ENCODE results near the gene WNK4. TPM values are rescaled to one million over a fixed set of nuclear protein-coding genes. Genes with fewer than 3 reads are reported as not detected.

WNK4 gene
- total RNA-seq, 4 donors from 2014 or later = 0.50 to 3.9 (median 1.4) TPM

DNA sequence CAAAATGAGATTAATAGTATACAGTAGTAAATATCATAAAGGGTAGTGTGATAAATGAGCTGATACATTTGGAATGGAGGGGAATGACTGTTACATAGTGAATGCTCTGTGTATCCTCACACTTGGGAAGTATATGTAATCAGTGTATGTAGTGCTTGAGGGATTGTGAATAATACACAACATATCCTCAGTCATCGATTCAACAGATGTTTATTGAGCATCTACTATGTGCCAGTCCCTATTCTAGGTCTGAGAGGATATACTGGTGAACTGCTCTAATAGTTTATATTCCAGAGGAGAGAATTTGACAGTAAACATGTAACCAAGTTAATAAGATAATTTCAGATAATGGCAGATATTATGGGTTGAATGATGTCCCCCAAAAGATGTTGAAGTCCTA lies 47.1 kb downstream of the WNK4 start:
- ATAC-seq (ENCODE audit: low FRiP score) = no peak
- TF ChIP-seq, protein P1, sequence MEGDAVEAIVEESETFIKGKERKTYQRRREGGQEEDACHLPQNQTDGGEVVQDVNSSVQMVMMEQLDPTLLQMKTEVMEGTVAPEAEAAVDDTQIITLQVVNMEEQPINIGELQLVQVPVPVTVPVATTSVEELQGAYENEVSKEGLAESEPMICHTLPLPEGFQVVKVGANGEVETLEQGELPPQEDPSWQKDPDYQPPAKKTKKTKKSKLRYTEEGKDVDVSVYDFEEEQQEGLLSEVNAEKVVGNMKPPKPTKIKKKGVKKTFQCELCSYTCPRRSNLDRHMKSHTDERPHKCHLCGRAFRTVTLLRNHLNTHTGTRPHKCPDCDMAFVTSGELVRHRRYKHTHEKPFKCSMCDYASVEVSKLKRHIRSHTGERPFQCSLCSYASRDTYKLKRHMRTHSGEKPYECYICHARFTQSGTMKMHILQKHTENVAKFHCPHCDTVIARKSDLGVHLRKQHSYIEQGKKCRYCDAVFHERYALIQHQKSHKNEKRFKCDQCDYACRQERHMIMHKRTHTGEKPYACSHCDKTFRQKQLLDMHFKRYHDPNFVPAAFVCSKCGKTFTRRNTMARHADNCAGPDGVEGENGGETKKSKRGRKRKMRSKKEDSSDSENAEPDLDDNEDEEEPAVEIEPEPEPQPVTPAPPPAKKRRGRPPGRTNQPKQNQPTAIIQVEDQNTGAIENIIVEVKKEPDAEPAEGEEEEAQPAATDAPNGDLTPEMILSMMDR (IDR thresholded peaks at IDR 0.05) = no peak
- no peak for DNase-seq (ENCODE audit: low spot score)

DNA sequence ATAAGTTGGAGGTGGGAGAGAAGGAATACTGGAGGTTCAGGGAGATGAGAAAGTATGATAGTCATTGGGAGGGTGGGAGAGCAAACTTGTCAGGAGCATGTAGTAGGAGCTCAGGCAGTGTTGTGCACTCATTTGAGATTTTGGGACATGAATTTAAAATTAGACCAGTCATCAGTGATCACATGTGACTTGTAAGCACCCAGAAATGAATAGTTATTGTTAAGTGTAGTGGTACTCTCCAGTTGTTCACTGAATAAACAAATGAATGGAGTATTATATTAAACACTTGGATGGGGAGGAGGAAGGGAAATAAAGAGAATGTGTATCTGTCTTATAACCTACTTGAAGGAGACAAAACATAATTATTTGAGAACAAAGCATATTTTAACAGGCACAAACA lies 50.6 kb downstream of the WNK4 start:
- ATAC-seq (ENCODE audit: low FRiP score) = no peak
- no peak for DNase-seq (ENCODE audit: low spot score)
- TF ChIP-seq, protein P1 (IDR thresholded peaks at IDR 0.05) = no peak

DNA sequence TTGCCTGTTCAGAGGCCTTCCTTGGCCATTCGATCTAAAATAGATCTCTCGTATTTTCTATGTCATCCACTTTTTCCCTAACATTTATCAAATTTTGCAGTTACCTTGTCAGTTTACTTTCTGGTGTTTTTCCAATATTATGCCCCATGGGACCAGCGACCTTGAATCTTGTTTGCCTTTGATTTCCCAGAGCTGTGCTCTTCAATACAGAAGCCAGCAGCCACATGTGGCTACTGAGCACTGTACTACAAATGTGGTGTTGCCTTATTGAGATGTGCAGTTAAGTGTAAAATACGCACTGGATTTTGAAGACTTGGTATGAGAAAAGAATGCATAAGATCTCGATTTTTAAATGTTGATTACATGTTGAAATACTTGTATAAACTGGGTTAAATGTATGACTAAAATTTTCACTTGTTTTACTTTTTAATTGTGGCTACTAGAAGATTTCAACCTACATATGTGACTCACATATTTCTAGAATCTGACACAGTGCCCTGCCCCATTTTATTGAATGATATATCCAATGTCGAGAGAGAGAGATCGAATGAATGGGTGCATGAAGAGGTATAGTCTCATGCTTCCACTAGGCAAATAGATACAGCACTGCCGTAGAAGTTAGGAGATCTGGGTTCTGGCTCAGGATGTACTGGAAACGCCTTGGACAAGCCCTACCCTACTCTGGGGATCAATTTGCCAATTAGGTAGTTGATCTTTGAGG lies 52.0 kb downstream of the WNK4 start:
- TF ChIP-seq, protein P1 (IDR thresholded peaks at IDR 0.05) = no peak
- peak; percentile 12 for ATAC-seq (ENCODE audit: low FRiP score)
- DNase-seq (ENCODE audit: low spot score) = no peak

DNA sequence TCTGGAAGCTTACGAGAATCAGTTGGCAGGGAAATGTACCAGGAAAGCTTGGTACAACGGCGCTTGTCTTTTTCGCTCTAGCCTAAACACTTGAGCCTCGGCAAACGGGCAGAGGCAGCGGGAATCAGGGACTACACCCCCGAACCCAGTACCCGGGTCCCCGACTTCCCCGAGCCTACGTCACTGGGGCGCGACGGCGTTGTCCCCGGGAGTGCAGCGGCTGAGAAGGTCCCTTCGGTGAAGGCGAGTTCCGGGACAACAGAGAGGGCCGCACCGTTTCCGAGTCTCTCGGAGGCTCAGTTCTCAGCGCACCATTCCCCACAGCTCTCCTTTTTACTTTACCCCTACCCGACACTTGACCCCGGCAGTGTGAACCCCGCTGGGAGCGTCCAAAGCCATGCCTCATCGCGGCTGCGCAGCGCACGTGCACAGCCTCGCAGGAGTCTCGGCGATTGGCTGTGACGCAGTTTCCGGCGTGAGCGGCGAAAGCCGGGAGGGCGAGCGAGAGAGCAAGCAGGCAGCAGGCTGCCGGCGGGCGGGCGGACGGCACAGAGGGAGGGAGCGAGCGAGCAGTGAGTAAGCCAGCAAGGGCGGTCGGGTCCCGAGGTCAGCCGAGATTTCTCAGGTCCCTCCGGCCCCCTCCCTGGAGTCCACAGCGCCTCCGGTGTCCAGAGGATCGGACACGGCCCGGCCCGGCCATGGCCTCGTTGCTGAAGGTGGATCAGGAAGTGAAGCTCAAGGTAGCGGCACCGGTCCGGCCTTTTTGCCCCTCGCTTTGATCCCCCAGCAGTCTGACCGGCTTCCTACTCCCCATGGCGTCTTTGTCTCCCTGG lies 52.7 kb downstream of the WNK4 start, which contains the start of gene PSME3:
TSS of gene PSME3 (plus strand) at position 464 of the 833 bp plus-strand sequence. CDS start at position 699, 235 bp downstream.
- ATAC-seq (ENCODE audit: low FRiP score) (peak; percentile 90), DNase-seq (ENCODE audit: low spot score) (peak; percentile 75)
- TF ChIP-seq, protein P1 (IDR thresholded peaks at IDR 0.05) = no peak

DNA sequence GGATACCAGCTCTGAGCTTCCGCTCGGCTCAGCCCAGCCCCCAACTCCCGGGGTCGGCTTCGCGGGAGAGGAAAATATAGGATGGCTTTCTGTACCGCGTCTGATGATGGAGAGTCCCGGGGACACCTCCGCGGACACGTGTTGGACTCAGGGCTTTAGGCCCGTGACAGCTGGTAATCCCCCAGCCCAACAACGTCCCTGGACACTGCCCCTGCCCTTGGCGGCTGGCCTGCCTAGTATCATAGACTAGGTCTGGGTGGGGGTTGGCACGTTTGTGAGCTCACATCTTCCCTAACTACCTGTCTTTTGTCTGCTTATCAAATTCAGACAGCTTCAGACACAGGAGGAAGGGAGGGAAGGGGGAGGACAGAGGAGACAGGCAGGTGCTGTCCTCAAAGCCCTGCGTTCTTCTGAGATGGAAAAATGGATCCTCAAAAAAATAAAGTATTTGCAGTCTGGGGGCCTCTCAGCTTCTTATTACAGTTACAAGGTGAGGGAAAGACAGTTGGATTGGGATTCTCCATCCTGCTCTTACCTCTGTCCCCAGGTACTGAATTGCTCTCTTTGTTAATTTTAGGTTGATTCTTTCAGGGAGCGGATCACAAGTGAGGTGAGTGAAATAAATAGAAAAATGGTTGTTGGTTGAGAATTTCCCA lies 53.5 kb downstream of the WNK4 start:
- ATAC-seq (ENCODE audit: low FRiP score) (peak; percentile 3), DNase-seq (ENCODE audit: low spot score) (no peak)
- TF ChIP-seq, protein P1 (IDR thresholded peaks at IDR 0.05) = no peak

DNA sequence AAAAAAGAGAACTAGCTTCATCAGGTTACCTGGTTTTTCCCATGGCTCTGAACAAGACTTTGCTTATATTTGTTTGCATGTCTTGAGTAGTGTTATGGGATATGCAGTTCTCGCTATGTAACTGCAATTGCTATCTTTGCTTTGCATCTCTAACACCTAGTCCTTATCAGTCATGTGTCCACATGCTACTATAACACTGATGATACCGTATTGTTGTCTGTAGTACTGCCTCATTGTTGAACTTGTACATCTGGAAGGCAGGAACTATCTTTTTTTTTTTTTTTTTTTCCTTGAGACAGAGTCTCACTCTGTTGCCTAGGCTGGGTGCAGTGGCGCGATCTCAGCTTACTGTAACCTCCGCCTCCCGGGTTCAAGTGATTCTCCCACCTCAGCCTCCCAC lies 55.3 kb downstream of the WNK4 start:
- ATAC-seq (ENCODE audit: low FRiP score) = no peak
- TF ChIP-seq, protein P1 (IDR thresholded peaks at IDR 0.05) = no peak
- no peak for DNase-seq (ENCODE audit: low spot score)
